Endometrial microvascular endothelial cells (primary cell): Measurements from ENCODE around the gene RNPEP. TPM values are rescaled to one million over a fixed set of nuclear protein-coding genes. Genes with fewer than 3 reads are reported as not detected.
"Not testable (repeated sequence)": the region's sequence is repeated elsewhere in the genome, so short reads cannot be mapped to it uniquely, and the experiment has no call there.

Experiments
- in situ Hi-C: cut with HindIII; loops from 2 replicates; pipeline ENCODE4 v1.10.0; 2017; ENCODE audit warnings: low sequenced_read_pairs, low pct_unique_long_range_greater_than_20kb; ENCODE audit errors: inconsistent ontology term
- total RNA-seq: library from RNA; depleted of rRNA; stranded (reverse); fragments of >200 nt; gene quantifications from one replicate; pipeline ENCODE4 v1.2.3, GENCODE V29; 2015; ENCODE audit errors: inconsistent ontology term

The RNPEP gene
- total RNA-seq, 1 donor from 2014 or later = 90.5 TPM

- in situ Hi-C loops = not testable (repeated sequence)
Measured at GRCh38 chr1:202019235-202019558, 36.7 kb downstream of the RNPEP start.

DNA sequence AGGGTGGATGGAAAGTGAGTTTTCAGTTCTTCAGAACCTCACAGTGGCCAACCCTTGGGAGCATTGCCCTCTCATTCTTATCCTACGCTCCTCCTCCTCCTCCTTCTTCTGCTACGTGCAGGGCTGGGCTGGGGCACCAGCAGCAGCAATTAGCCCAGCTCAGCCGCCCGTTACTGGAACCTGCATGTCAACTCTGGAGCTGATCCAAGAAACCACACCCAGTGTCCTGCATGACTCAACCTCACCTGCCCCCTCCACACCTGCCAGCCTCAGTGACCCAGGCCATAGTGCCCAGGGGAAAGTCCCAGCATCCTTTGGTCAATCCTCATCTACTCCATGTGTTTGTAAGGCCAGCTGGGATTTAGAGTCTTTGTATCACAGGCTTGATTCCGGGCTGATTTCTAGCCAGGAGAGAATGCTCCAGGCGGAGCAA lies 40.6 kb downstream of the RNPEP start:
- in situ Hi-C loops = no loop called here

- in situ Hi-C loops = no loop called here
Measured at GRCh38 chr1:202029171-202029665, 46.8 kb downstream of the RNPEP start.

DNA sequence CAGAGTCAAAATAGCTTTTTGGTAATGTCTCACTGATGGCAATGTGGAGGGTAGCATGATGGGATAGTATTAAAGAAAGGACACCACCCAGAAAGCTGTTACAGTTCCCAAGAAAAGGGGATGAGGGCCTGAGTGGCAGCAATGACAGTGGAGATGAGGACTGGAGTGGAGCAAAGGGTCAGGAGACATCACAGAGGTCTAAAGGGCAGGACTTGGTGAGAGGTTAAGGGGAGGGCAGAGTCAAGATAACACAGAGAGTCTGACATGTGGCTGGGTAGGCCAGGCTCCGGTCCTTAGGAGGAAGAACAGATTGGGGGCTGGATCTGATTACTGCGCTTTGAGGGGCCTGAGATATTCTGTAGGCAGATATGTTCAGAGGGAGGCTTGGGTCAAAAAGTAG lies 47.3 kb downstream of the RNPEP start:
- in situ Hi-C loops = no loop called here

- in situ Hi-C loops = no loop called here
Measured at GRCh38 chr1:202031796-202032195, 49.3 kb downstream of the RNPEP start.

DNA sequence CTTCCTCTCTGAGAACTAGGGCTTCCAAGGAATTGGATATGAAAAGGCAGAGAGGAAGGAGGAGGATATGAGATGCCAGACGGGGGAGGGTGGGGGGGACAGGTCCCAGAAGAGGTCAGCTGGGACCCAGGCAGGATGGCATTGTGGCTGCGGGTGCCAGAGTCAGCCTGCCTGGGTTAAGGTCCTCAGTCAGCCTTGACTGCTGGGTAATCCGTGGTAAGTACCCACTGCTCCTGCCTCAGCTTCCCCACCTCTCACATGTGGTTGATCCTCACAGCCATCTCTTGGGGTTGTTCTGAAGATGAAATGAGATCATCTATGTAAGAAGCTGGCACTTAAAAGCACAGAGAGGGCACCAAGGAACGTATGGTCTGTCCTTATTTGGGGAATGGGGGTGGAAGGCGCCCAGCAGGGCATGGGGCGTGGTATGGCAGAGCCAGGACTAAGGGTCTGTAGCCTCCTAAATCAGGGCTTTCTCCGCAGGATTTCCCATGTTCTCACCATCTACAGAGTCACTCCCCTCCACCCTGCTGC lies 51.8 kb downstream of the RNPEP start:
- in situ Hi-C loops = no loop called here

- in situ Hi-C loops = no loop called here
Measured at GRCh38 chr1:202034683-202035462, 52.4 kb downstream of the RNPEP start.

DNA sequence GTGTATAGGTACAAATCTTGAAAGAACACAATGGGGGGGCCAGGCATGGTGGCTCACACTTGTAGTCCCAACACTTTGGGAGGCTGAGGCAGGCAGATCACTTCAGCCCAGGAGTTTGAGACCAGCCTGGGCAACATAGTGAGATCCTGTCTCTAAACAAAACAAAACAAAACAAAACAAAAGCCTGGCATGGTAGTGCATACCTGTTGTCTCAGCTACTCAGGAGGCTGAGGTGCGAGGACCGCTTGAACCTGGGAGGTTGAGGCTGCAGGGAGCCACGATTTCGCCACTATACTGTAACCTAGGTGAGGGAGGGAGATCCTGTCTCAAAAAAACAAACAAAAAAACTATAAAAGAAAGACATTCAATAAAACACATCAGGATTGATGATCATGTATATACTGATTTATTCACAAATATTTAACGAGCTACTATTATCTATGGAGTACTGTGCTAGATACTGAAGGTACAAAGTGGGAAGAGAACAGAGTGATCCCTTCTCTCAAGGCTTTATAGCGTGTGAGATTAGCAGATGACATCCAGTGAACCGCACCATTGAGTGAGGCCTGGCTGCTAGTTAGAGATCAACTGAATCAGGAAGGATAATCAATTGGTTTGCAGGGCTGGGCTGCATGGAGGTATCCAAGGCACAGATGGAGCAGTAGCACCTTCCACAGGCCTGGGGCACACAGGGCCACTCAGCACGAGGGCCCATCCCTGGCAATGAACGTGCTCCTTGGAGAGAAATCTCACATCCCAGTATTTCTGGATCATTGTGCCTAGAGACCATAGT lies 54.3 kb downstream of the RNPEP start:
- in situ Hi-C loops = no loop called here

- in situ Hi-C loops = no loop called here
Measured at GRCh38 chr1:202037706-202038296, 55.4 kb downstream of the RNPEP start.

GRCh38 chr1:202038688-202039346 lies 56.4 kb downstream of the RNPEP start:
- in situ Hi-C loops = no loop called here

- in situ Hi-C loops = no loop called here
Measured at GRCh38 chr1:202045705-202046104, 63.3 kb downstream of the RNPEP start.

DNA sequence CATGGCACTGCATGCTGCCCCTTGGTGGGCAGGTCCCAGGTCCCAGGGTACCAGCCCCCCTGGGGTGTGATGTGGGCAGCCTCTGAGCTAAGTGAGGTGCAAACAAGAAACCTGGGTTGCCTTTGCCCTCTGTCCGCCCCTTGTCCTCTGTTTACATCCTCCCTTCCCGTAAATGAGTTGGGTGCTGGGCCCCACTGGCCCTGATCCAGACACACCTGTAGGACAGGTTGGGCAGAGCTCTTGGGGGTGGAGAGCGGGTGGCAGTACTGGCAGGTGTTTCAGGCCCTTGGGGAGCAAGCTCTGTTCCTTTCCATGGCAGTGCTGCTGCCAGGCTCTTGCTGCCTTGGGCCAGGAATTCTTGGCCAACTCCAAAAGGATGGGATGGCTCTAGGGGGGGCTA lies 63.8 kb downstream of the RNPEP start:
- in situ Hi-C loops = no loop called here

DNA sequence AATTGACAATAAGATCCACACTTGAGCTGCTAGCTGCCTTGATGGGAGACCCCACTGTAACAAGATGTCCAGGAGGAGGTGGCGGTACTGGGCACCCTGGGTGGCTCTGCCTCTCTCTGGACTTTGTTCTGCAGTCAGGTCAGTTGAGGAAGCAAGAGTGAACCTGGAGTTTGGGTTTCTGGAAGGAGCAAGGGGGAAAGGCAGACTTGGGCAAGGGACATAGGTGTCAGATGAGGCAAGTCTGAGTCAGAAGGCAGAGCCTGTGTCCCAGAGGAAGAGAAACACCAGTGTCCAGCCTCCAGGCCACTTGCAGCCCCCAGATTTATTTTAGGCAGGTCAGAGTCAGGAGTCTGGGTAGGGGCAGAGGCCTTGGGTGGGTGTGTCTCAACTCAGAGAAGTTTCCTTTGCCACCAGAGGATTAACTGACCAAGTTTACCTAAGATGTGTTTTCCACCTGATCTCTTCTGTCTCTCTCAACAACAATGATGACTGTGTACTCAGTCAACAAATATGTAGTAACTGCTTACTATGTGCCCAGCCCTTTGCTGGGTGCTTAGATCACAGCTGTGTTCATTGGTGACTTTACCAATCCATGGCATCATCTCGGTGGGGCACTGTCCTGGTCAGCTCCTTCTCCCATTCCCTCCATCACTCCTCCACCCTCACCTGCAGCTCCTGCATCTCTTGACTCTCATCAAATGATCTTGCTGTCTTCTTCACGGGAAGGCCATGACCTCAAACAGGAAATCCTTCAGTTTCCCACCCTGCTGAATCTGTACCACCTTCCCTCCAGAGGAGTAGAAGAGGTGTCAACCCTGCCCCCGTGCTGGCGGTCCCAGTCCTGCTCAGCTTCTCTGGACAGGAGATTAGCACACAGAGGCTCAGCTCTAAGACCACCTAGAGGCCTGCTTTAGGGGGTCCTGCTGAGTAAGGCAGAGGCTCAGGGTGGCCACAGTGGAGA lies 64.6 kb downstream of the RNPEP start:
- in situ Hi-C loops = no loop called here

DNA sequence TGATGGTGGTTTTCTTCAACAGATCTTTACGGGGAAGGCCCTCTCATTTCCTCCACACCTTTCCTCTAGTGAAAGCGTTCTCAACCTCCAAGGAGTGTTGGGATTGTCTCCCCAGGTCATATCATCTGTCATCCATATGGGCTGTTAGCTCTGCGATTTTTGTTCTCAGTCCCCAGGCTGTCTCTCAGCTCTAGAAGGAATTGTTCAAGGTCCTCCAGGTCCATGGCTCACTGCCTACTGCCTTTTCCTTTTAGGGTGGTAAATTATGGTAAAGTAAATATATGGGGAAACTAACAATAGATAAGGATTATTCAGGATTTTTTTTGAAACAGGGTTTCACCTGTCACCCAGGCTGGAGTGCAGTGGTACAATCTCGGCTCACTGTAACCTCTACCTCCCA lies 65.5 kb downstream of the RNPEP start:
- in situ Hi-C loops = no loop called here

GRCh38 chr1:202049129-202049528 lies 66.7 kb downstream of the RNPEP start:
- in situ Hi-C loops = no loop called here

GRCh38 chr1:202054094-202054493 lies 71.6 kb downstream of the RNPEP start:
- in situ Hi-C loops = no loop called here

- in situ Hi-C loops = not testable (repeated sequence)
Measured at GRCh38 chr1:202054673-202055072, 72.2 kb downstream of the RNPEP start.
